NCI-H2196 (cell line): ENCODE results near the gene SLC25A25.

ENCODE experiments used
- DNase-seq: peaks from one replicate; lab custom pipeline; 2025; ENCODE audit not compliant: unreplicated experiment; lab: John Stamatoyannopoulos, UW

The SLC25A25 gene

GRCh38 chr9:128143525-128144238, 75.7 kb downstream of the SLC25A25 start:
- no peak for DNase-seq

DNA sequence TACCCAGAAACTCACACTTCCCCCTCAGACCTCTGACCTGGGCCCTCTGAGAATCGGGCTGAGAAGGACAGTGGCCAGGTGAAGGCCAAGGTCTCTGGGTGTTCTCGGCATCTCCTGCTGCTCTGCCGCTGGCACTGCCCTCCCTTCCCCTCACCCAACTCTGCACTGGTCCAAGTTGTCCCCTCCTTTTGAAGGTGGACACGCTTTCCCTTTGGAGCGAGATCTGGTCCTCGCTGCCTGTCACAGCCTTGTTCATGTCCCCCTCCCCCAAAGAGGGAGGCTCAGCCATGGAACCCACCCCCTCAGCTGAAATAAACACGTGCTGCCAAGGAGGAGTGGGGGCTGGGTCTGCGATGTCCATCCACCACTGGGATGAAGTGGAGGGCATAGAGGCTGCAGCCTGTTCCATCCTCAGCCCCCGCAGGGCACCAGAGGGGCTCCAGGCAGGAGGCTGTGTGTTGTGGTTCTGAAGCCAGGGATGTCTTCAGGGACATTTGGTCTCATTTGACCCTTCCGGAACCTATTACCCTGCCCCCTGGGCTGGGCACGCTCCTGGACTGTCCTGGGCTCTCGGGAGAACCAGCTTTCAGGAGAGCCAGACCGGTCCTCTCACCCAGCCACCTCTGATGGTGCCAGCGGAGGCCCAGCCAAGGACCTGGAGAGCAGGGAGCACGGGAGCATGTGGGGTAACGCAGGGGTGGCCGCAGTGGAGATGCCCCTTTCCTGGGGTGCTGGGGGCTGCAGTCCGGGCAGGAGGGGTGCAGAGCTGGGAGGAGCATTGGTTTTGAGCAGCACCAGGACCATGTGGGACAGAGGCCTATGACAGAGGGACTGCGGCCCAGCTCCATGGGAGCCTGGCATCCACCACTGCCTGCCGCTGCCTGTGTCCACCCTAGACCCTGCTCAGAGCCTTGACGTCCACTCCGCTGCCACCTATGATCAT, 76.5 kb downstream of the SLC25A25 start:
- DNase-seq: no peak

DNA sequence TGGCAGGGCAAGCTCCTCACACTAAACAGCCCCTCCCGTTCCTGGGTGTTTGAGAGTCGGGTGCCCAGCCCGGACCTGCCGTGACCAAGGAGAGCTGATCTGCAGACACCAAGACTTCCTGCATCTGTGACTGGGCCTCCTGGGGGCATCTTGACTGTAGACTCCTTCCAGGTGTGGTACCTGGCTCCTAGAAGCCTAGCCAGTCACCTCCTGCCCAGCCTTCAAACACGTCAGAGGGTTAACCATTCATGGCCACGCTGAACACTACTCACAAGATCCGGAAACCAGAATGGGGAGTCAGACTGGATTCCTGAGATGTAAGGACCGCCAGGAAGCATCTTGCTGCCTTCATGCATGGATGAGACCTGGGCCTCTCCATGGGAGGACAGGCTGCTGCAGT, 77.5 kb downstream of the SLC25A25 start:
- DNase-seq: no peak

- no peak for DNase-seq
Observed at GRCh38 chr9:128145951-128146351, 77.9 kb downstream of the SLC25A25 start.

DNA sequence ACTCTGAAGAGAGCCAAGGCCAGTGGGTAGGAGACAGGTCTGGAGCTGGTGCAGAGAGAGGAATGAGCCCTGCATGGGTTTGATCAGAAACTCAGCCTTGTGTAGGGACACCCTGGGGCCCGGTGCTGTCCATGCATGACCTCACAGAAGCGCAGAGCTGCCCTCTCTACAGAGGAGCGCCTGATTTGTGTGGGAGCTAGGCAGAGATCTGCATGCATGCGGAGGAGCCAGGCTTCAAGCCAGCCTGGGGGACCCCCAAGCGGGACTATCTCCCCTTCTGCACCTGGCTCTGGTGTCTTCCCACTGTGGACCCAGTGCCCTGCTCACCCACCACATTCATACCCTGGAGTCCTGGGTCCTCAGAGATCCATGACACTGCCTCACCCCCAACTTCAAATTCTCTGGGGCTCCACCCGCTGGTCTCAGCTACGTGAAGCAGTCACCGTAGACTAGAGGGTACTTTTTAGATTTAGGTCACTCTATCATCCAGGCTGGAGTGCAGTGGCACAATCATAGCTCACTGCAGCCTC, 78.6 kb downstream of the SLC25A25 start:
- DNase-seq: no peak

- no peak for DNase-seq
Observed at GRCh38 chr9:128148509-128149000, 80.5 kb downstream of the SLC25A25 start.

DNA sequence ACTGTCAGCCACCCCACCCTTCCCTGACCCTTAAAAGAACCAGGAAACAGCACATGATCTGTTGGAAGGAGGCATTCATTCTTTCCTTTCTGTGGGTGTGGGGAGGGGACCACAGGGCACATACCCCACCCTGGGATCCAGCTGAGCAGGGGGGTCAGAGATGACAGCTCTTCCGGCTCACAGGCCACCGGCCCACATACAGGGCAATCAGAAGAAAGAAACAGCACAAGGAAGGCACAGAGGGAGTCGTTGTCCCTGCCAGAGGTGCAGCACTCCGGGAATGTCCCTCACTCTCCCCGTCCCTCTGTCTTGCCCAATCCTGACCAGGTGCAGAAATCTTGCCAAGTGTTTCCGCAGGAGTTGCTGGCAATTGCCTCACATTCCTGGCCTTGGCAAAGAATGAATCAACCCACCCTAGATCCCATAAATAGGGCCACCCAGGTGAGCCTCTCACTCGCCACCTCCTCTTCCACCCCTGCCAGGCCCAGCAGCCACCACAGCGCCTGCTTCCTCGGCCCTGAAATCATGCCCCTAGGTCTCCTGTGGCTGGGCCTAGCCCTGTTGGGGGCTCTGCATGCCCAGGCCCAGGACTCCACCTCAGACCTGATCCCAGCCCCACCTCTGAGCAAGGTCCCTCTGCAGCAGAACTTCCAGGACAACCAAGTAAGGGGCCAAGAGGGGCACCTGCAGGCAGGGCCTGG, 81.1 kb downstream of the SLC25A25 start, which contains the start of gene LCN2:
LCN2 (plus strand) TSS at position 453 of the 701 bp plus-strand sequence; CDS start at position 526, 73 bp downstream.
- no peak for DNase-seq

DNA sequence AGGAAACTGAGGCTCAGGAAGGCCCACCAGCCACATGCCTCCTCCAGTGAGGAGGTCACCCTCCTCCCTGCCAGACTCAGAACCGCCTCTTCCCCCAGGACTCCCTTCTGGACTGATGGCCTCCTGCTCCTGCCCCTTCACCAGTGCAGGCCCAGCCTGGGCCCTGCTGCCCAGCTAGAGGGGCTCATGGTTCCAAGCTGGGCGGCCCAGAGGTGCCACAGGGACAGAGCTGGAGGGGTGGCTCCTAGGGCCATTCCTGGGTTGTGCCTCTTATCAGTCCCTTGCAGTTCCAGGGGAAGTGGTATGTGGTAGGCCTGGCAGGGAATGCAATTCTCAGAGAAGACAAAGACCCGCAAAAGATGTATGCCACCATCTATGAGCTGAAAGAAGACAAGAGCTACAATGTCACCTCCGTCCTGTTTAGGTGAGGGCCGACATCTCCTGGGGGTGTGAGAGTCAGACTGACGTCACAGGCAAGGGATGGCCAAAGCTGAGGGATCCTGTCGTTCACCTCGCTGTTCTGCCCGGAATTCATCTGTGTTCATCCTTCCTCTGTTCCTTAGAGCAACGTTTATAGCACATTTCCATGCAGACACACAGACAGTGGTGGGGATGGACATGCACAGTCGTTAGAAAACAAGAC, 82.0 kb downstream of the SLC25A25 start:
- DNase-seq: no peak

- no peak for DNase-seq
Observed at GRCh38 chr9:128150594-128151308, 82.7 kb downstream of the SLC25A25 start.

GRCh38 chr9:128151309-128152132, 83.5 kb downstream of the SLC25A25 start:
- DNase-seq: no peak

DNA sequence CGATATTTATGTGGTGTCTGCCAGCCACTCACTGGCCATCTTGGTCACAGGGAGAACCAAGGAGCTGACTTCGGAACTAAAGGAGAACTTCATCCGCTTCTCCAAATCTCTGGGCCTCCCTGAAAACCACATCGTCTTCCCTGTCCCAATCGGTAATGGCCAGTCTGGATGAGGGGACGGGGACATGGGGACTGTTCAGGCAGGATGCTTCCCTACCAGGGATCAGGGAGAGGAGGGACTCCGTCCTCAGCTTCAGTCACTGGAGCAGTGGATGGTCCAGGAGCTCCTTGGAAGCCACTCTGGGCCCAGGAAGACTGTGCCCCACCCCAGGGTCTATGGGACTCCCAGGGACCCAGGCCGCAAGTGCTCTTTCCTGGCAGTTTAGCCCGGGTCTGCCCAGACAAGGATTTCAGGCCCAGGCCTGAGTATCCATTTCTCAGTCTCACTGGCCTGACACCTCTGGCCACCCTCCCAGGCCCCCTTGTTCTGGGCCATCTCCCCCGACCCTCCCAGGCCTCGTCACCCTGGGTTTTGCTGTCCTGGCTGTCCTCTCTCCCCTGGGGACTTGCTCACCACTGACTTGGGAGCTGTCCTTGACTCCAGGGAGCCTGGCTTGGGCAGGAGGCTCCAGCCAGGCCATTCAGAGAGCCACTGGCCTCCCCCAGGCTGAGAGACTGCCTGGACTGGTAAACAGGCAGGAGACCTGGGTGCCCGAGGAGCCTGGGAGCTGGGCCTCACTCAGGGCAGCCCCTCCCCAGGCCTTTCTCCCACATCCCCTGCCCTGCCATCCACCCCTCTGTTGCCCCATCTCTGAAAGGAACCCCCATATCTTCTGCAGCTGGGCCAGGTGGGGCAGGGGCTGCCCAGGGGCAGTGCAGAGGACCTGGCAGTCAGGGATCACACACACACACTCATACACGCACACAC, 84.4 kb downstream of the SLC25A25 start:
- no peak for DNase-seq

DNA sequence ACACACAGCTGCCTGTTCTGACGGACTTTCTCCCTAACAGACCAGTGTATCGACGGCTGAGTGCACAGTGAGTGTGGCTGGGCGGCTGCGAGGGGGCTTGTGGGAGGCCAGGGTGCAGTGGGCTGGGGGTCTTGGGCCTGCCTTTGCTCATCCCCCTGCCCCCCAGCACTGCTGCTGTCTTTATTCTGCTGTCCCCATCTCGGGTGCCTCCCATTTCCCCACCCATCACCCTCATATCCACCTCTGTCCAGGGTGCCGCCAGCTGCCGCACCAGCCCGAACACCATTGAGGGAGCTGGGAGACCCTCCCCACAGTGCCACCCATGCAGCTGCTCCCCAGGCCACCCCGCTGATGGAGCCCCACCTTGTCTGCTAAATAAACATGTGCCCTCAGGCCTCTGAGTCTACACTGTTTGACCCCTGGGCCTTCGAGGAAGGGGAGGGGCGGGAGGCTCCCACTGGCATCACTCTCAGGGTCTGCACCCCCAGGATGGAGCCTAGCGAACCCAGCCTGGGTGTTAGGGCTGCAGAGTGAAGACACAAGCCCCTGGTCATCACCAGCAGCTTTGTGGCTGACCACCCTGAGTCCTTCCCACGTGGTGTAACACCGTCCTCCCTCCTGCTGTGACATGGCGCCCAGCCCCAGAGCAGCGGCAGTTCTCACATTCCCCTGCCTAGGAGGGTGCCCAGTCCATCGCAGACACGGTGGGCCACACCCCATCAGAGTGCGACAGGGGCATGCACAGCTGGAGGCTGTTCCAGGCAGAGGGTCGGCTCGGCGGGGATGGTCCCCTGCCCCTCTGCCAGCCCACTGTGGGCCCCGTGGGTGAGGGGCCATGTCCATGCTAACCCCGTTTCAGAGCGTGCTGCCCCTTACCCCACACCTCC, 85.3 kb downstream of the SLC25A25 start:
- DNase-seq: no peak

- DNase-seq: no peak
Observed at GRCh38 chr9:128153947-128154695, 86.1 kb downstream of the SLC25A25 start.

GRCh38 chr9:128155736-128156500, 87.9 kb downstream of the SLC25A25 start:
- no peak for DNase-seq
